Liver (tissue), 9 donors: ENCODE data around the gene SIPA1L3. TPM values are rescaled to one million over a fixed set of nuclear protein-coding genes. Genes with fewer than 3 reads are reported as not detected.

Experiments
- DNase-seq: peaks from one replicate; pipeline ENCODE4 v3.0.0-alpha.2; 2017; ENCODE audit warnings: low spot score
- H3K27ac ChIP-seq, 2 donors: one replicate each; pipeline ENCODE4 v1.7.0; 2013; ENCODE audit warnings: inconsistent platforms in 2 of 2, low read length in 2 of 2, control low read depth in 1 of 2, low read depth in 1 of 2, mild to moderate bottlenecking in 1 of 2
- H3K27me3 ChIP-seq, 4 donors: one replicate each; pipeline versions ENCODE4 v1.6.1 to v1.7.0; 2013; ENCODE audit warnings: low read length in 3 of 4, inconsistent platforms in 1 of 4, mild to moderate bottlenecking in 1 of 4, moderate library complexity in 1 of 4; ENCODE audit not compliant: control insufficient read depth in 4 of 4, insufficient read depth in 4 of 4
- H3K36me3 ChIP-seq, 4 donors: one replicate each; pipeline versions ENCODE4 v1.6.1 to v1.7.0; 2013; ENCODE audit warnings: low read length in 3 of 4, mild to moderate bottlenecking in 3 of 4, low read depth in 1 of 4, moderate library complexity in 1 of 4; ENCODE audit not compliant: control insufficient read depth in 4 of 4, insufficient read depth in 3 of 4
- H3K4me1 ChIP-seq, 4 donors: one replicate each; pipeline versions ENCODE4 v1.6.1 to v1.7.0; 2013; ENCODE audit warnings: low read length in 3 of 4, mild to moderate bottlenecking in 3 of 4, moderate library complexity in 1 of 4; ENCODE audit not compliant: control insufficient read depth in 4 of 4, insufficient read depth in 4 of 4
- H3K4me3 ChIP-seq, 3 donors: one replicate each; pipeline versions ENCODE4 v1.6.1 to v1.7.0; 2013; ENCODE audit warnings: low read length in 3 of 3, control low read depth in 1 of 3, low read depth in 1 of 3, mild to moderate bottlenecking in 1 of 3
- H3K9ac ChIP-seq, 2 donors: one replicate each; pipeline ENCODE4 v1.7.0; 2013; ENCODE audit warnings: low read length in 2 of 2, mild to moderate bottlenecking in 2 of 2, moderate library complexity in 2 of 2, control low read depth in 1 of 2, low read depth in 1 of 2
- H3K9me3 ChIP-seq, 4 donors: one replicate each; pipeline versions ENCODE4 v1.6.1 to v1.7.0; 2013; ENCODE audit warnings: low read length in 3 of 4; ENCODE audit not compliant: control insufficient read depth in 4 of 4
- ATF3 ChIP-seq: IDR thresholded peaks from 2 replicates; pipeline ENCODE4 v1.6.1; 2016; ENCODE audit warnings: antibody characterized with exemption
- CTCF ChIP-seq: fragments of 150-350 bp; IDR thresholded peaks from 2 replicates; pipeline ENCODE4 v1.5.1; 2017; ENCODE audit warnings: improper control_type of control experiment, low read depth, low read length; ENCODE audit not compliant: missing input control
- EGR1 ChIP-seq, 2 donors: IDR thresholded peaks; 2 replicates each; pipeline ENCODE4 v1.6.1; 2016 to 2018; ENCODE audit warnings: antibody characterized with exemption in 2 of 2, low read depth in 2 of 2
- FOXA1 ChIP-seq: IDR thresholded peaks from 2 replicates; pipeline ENCODE4 v1.6.1; 2016; ENCODE audit warnings: antibody characterized with exemption
- FOXA2 ChIP-seq: IDR thresholded peaks from 2 replicates; pipeline ENCODE4 v1.6.1; 2016; ENCODE audit warnings: antibody characterized with exemption
- GABPA ChIP-seq, 2 donors: IDR thresholded peaks in 1 of 2; conservative IDR thresholded peaks in 1 of 2; 2 replicates each; pipeline ENCODE4 v1.6.1; 2016; ENCODE audit warnings: antibody characterized with exemption in 2 of 2, mild to moderate bottlenecking in 1 of 2, moderate library complexity in 1 of 2
- HNF4A ChIP-seq, 2 donors: conservative IDR thresholded peaks; 2 replicates each; pipeline ENCODE4 v1.6.1; 2016; ENCODE audit warnings: antibody characterized with exemption in 2 of 2, mild to moderate bottlenecking in 2 of 2
- HNF4G ChIP-seq: IDR thresholded peaks from 2 replicates; pipeline ENCODE4 v1.6.1; 2016; ENCODE audit warnings: antibody characterized with exemption
- JUND ChIP-seq, 2 donors: IDR thresholded peaks; 2 replicates each; pipeline ENCODE4 v1.6.1; 2016; ENCODE audit warnings: antibody characterized with exemption in 2 of 2
- MAX ChIP-seq: IDR thresholded peaks from 2 replicates; pipeline ENCODE4 v1.6.1; 2016; ENCODE audit warnings: antibody characterized with exemption
- NR2F2 ChIP-seq: IDR thresholded peaks from 2 replicates; pipeline ENCODE4 v1.6.1; 2016; ENCODE audit warnings: antibody characterized with exemption
- RAD21 ChIP-seq, 2 donors: IDR thresholded peaks; 2 replicates each; pipeline ENCODE4 v1.6.1; 2016; ENCODE audit warnings: antibody characterized with exemption in 2 of 2, mild to moderate bottlenecking in 2 of 2
- REST ChIP-seq: IDR thresholded peaks from 2 replicates; pipeline ENCODE4 v1.6.1; 2016; ENCODE audit warnings: antibody characterized with exemption, mild to moderate bottlenecking
- RXRA ChIP-seq, 2 donors: IDR thresholded peaks; 2 replicates each; pipeline ENCODE4 v1.6.1; 2017 to 2018; ENCODE audit warnings: antibody characterized with exemption in 2 of 2, mild to moderate bottlenecking in 1 of 2
- SP1 ChIP-seq: IDR thresholded peaks from 2 replicates; pipeline ENCODE4 v1.6.1; 2018; ENCODE audit warnings: antibody characterized with exemption, mild to moderate bottlenecking
- TAF1 ChIP-seq: conservative IDR thresholded peaks from 2 replicates; pipeline ENCODE4 v1.6.1; 2016; ENCODE audit warnings: antibody characterized with exemption, mild to moderate bottlenecking
- YY1 ChIP-seq: IDR thresholded peaks from 2 replicates; pipeline ENCODE4 v1.6.1; 2016; ENCODE audit warnings: antibody characterized with exemption, mild to moderate bottlenecking
- ZBTB33 ChIP-seq: IDR thresholded peaks from 2 replicates; pipeline ENCODE4 v1.6.1; 2016; ENCODE audit warnings: antibody characterized with exemption
- WGBS: extraction: QIAGEN DNeasy Blood & Tissue Kit; methylation state at CpG from one replicate; pipeline ENCODE4 v1.1.7; 2013; 5-methylcytosine and 5-hydroxymethylcytosine counted together
- polyA plus RNA-seq, 2 donors: library from polyadenylated mRNA; stranded (reverse) in 1 of 2; unstranded in 1 of 2; fragments of 200-250 nt in 1 of 2; fragments of >200 nt in 1 of 2; fragmentation: Nextera tagmentation in 1 of 2; extraction: Ambion mirVana in 1 of 2; gene quantifications; one replicate each; pipeline versions ENCODE4 v1.2.1 to v1.2.3, GENCODE V29; 2013 to 2015
- total RNA-seq, 2 donors: library from RNA; depleted of rRNA; stranded (reverse); fragments of >200 nt; gene quantifications; one replicate each; pipeline ENCODE4 v1.2.3, GENCODE V29; 2014
- donor health status: healthy.
- donor health status: healthy.
- donor health status: healthy.
- donor health status: healthy.
- donor health status: healthy.

SIPA1L3 gene
- total and polyA plus RNA-seq, 4 donors = 2.4 to 10.0 (median 4.4) TPM

- no peak overlapping the region for H3K4me3 ChIP-seq
- H3K4me1 ChIP-seq = no peaks in the 10 kb centered on the region
- H3K9ac ChIP-seq = no peak overlapping the region
- TF ChIP-seq FOXA1 (no peak), NR2F2 (no peak), RXRA (IDR thresholded peaks at IDR 0.05) (no peak), EGR1 (IDR thresholded peaks at IDR 0.05; ENCODE audit: low read depth in 2 of 2) (no peak), YY1 (no peak), TAF1 (no peak), HNF4G (no peak), HNF4A (conservative IDR thresholded peaks at IDR 0.05) (no peak), CTCF (no peak), SP1 (no peak), JUND (IDR thresholded peaks at IDR 0.05) (no peak), FOXA2 (no peak), GABPA (IDR thresholded peaks at IDR 0.05 in 1 of 2, conservative IDR thresholded peaks at IDR 0.05 in 1 of 2) (no peak)
- DNase-seq = no peak
- H3K27me3 ChIP-seq = no peaks in the 10 kb centered on the region
- H3K36me3 ChIP-seq = peaks cover 6 to 32% (median 12%) of the 10 kb centered on the region in 4 donors
- H3K9me3 ChIP-seq = no peaks in the 10 kb centered on the region
- H3K27ac ChIP-seq = no peak overlapping the region
- 95% methylated on average over 4 of the region's 4 CpGs for WGBS
Measured at GRCh38 chr19:38168637-38169036, 261.6 kb downstream of the SIPA1L3 start.

- TF ChIP-seq EGR1 (IDR thresholded peaks at IDR 0.05; ENCODE audit: low read depth in 2 of 2) (no peak), ZBTB33 (no peak), CTCF (no peak), YY1 (no peak), GABPA (IDR thresholded peaks at IDR 0.05 in 1 of 2, conservative IDR thresholded peaks at IDR 0.05 in 1 of 2) (no peak), FOXA2 (no peak), HNF4A (conservative IDR thresholded peaks at IDR 0.05) (no peak), HNF4G (no peak), SP1 (no peak), REST (no peak), JUND (IDR thresholded peaks at IDR 0.05) (no peak), MAX (no peak), NR2F2 (no peak), FOXA1 (no peak), TAF1 (no peak), RAD21 (IDR thresholded peaks at IDR 0.05) (no peak), RXRA (IDR thresholded peaks at IDR 0.05) (no peak), ATF3 (no peak)
- WGBS = 96% methylated on average over 12 of the region's 12 CpGs
- Histone ChIP-seq H3K9ac (no peak overlapping the region), H3K9me3 (no peaks in the 10 kb centered on the region), H3K27me3 (no peaks in the 10 kb centered on the region), H3K4me3 (no peak overlapping the region), H3K4me1 (no peaks in the 10 kb centered on the region), H3K36me3 (peaks cover 0 to 18% (median 6%) of the 10 kb centered on the region in 4 donors), H3K27ac (no peak overlapping the region)
- no peak for DNase-seq
Measured at GRCh38 chr19:38170334-38170733, 263.3 kb downstream of the SIPA1L3 start.
